Fibroblast of mammary gland (primary cell): ENCODE data around the gene PBX2.
"Not testable (repeated sequence)": the region's sequence is repeated elsewhere in the genome, so short reads cannot be mapped to it uniquely, and the experiment has no call there.

Experiments used
- DNase-seq: peaks from one replicate; pipeline ENCODE4 v3.0.0-alpha.2; 2010; ENCODE audit warnings: low read depth
- H3K4me3 ChIP-seq: 2 replicates; pipeline ENCODE4 v1.5.1; 2011; ENCODE audit warnings: low read depth, mild to moderate bottlenecking, low read length, moderate library complexity; ENCODE audit not compliant: control insufficient read depth
- CTCF ChIP-seq: conservative IDR thresholded peaks from 2 replicates; pipeline ENCODE4 v1.5.1; 2011; ENCODE audit warnings: low read depth, low read length, inconsistent platforms; ENCODE audit not compliant: control insufficient read depth, insufficient read depth

The PBX2 gene

GRCh38 chr6:32148289-32149091 lies 41.5 kb downstream of the PBX2 start:
- TF ChIP-seq CTCF: no peak
- H3K4me3 ChIP-seq: no peak overlapping the region
- no peak for DNase-seq

GRCh38 chr6:32147401-32148132 lies 42.4 kb downstream of the PBX2 start:
- H3K4me3 ChIP-seq: no peak overlapping the region
- no peak for TF ChIP-seq CTCF
- no peak for DNase-seq

- no peak for TF ChIP-seq CTCF
- DNase-seq: no peak
- H3K4me3 ChIP-seq: no peak overlapping the region
These were observed 43.3 kb downstream of the PBX2 start for GRCh38 chr6:32146687-32147086.

DNA sequence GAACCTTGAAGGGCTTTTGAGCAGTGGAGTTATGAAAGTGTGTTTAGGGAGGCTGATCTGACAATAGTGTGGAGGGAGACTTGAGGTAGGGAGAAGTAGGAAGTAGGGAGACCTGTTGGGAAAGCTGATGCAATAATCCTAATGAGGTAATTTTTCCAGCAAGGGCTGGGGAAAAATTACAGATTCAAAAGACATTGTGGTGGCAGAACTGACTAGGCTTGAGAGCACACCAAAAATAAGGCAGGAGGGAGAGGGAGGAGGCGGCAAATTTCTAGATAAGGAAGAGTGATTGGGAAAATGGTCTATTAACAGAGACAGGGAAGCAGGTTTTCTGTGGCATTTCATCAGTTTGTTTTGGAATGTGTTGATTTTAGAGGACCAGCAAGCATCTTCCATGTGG lies 43.7 kb downstream of the PBX2 start:
- no peak for TF ChIP-seq CTCF
- no peak for DNase-seq
- no peak overlapping the region for H3K4me3 ChIP-seq

GRCh38 chr6:32144238-32144637 lies 45.8 kb downstream of the PBX2 start:
- DNase-seq, H3K4me3 ChIP-seq: not testable (repeated sequence)

DNA sequence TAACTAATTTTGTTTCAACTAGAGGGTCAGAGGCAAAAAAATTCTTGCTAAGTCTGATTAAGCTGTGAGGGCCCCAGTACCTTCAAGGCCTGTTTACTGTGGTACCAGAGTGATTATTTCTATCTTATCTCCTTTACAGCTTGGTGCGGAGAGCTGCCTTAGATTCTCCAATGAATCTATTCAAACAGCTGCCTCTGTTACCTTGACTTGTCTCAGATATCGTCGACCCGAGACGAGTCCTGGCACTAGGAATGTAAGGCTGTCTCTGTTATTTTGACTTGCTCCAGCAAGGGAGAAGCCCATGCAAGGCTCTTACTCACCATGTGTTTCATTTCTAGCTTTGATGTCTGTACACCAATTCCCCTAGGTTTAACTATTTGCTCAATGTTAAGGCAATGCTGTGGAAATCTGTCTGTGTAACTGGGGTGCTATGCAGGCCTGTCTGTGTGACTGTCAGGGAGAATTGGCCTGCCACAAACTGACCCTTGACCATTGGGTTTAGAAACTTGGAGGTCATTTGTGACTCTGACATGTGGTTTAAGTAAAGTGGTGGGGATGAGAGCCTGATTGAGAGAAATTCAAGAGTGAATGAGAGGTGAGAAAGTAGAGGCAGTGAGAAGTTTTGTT lies 49.5 kb downstream of the PBX2 start:
- no peak overlapping the region for H3K4me3 ChIP-seq
- DNase-seq: no peak
- TF ChIP-seq CTCF: no peak

DNA sequence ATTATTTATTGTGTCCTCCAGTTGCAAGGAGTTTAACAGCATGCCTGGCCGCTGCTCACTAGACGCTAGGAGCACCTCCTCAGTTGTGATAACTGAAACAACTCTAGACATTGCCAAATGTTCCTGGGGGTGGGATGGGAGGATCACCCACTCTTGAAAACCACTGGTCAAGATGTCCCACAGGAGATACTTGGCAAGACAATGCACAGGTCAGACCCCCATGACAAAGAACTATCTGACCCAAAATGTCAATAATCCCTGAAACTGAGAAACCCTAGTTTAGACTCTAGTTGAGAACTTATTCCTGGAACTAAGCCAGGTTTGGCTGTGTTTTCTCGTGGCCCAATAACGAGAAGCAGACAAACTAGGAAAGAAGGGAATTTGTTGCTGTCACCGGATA lies 50.4 kb downstream of the PBX2 start:
- TF ChIP-seq CTCF: no peak
- no peak for DNase-seq
- H3K4me3 ChIP-seq: no peak overlapping the region
